NCI-H128 (cell line): ENCODE data around the gene ZMYND10.
A peak's percentile ranks its signal among the peaks of the same experiment; 100 is the strongest.

ENCODE experiments used
- DNase-seq: peaks from one replicate; lab custom pipeline; 2025; ENCODE audit not compliant: unreplicated experiment; lab: John Stamatoyannopoulos, UW

The ZMYND10 gene

GRCh38 chr3:50292159-50293078 is 53.1 kb downstream of the ZMYND10 start, which contains the start of gene IFRD2:
IFRD2 (minus strand) TSS chr3:50292429; CDS start chr3:50292274, 155 bp downstream.
- peak; percentile 75 for DNase-seq
